KMS-11 (cell line): ENCODE data around the gene CMIP.

Source experiments
- H2AFZ ChIP-seq: fragments of 200-600 bp; sonication (generic); 2 replicates; pipeline ENCODE4 v1.6.1; 2016; ENCODE audit warnings: antibody characterized with exemption, mixed run types, low read depth
- H3K27ac ChIP-seq: fragments of 200-600 bp; sonication (generic); 2 replicates; pipeline ENCODE4 v1.6.1; 2016; ENCODE audit warnings: mild to moderate bottlenecking, mixed run types
- H3K27me3 ChIP-seq: fragments of 200-600 bp; sonication (generic); 2 replicates; pipeline ENCODE4 v1.6.1; 2017; ENCODE audit warnings: mild to moderate bottlenecking, low read depth, mixed run types, moderate library complexity; ENCODE audit not compliant: insufficient read depth
- H3K36me3 ChIP-seq: fragments of 200-600 bp; sonication (generic); 2 replicates; pipeline ENCODE4 v1.6.1; 2017; ENCODE audit warnings: mild to moderate bottlenecking, mixed run types; ENCODE audit not compliant: insufficient read depth
- H3K4me1 ChIP-seq: fragments of 200-600 bp; sonication (generic); 2 replicates; pipeline ENCODE4 v1.6.1; 2016; ENCODE audit warnings: mild to moderate bottlenecking, low read depth, mixed run types; ENCODE audit not compliant: poor library complexity, severe bottlenecking
- H3K4me2 ChIP-seq: fragments of 200-600 bp; sonication (generic); 2 replicates; pipeline ENCODE4 v1.7.0; 2016; ENCODE audit warnings: mild to moderate bottlenecking, mixed run types
- H3K4me3 ChIP-seq: fragments of 200-600 bp; sonication (generic); IDR thresholded peaks from 2 replicates; pipeline ENCODE4 v1.6.1; 2017; ENCODE audit warnings: low read depth, low read length, mixed read lengths; ENCODE audit not compliant: insufficient read depth
- H3K79me2 ChIP-seq: fragments of 200-600 bp; sonication (generic); 2 replicates; pipeline ENCODE4 v1.6.1; 2016; ENCODE audit warnings: low read depth, mixed run types; ENCODE audit not compliant: insufficient read depth
- H3K9ac ChIP-seq: fragments of 200-600 bp; sonication (generic); 2 replicates; pipeline ENCODE4 v1.6.1; 2016; ENCODE audit warnings: mild to moderate bottlenecking, mixed run types
- H4K20me1 ChIP-seq: fragments of 200-600 bp; sonication (generic); 2 replicates; pipeline ENCODE4 v1.6.1; 2016; ENCODE audit warnings: mild to moderate bottlenecking, mixed run types; ENCODE audit not compliant: insufficient read depth
- TF ChIP-seq, protein P1 (sequence below): fragments of 200-600 bp; sonication (generic); conservative IDR thresholded peaks from 2 replicates; pipeline ENCODE4 v1.6.1; 2017; ENCODE audit warnings: low read depth, mild to moderate bottlenecking, antibody characterized with exemption, low read length, moderate library complexity, mixed read lengths

CMIP gene

DNA sequence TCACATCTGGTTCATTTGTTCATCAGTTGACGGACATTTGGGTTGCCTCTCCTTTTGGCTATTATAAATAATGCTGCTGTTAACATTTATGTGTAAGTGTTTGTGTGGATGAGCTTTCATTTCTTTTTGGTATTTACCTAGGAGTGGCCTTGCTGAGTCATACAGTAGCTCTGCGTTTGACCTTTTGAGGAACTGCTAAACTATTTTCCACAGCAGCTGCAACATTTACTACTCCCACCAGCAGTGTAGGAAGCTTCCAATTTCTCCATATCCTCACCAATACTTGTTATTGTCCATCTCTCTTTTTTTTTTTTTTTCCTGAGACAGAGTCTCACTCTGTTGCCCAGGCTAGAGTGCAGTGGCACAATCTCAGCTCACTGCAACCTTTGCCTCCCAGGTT, 313.8 kb downstream of the CMIP start:
- no peak overlapping the region for H3K4me3 ChIP-seq
- TF ChIP-seq, protein P1, sequence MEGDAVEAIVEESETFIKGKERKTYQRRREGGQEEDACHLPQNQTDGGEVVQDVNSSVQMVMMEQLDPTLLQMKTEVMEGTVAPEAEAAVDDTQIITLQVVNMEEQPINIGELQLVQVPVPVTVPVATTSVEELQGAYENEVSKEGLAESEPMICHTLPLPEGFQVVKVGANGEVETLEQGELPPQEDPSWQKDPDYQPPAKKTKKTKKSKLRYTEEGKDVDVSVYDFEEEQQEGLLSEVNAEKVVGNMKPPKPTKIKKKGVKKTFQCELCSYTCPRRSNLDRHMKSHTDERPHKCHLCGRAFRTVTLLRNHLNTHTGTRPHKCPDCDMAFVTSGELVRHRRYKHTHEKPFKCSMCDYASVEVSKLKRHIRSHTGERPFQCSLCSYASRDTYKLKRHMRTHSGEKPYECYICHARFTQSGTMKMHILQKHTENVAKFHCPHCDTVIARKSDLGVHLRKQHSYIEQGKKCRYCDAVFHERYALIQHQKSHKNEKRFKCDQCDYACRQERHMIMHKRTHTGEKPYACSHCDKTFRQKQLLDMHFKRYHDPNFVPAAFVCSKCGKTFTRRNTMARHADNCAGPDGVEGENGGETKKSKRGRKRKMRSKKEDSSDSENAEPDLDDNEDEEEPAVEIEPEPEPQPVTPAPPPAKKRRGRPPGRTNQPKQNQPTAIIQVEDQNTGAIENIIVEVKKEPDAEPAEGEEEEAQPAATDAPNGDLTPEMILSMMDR: no peak
- H3K27ac ChIP-seq: no peak overlapping the region
- peaks cover 5% of the 10 kb centered on the region for H3K4me1 ChIP-seq
- H2AFZ ChIP-seq: no peak overlapping the region
- no peaks in the 10 kb centered on the region for H3K79me2 ChIP-seq
- H3K36me3 ChIP-seq: no peaks in the 10 kb centered on the region
- no peaks in the 10 kb centered on the region for H3K27me3 ChIP-seq
- no peaks in the 10 kb centered on the region for H4K20me1 ChIP-seq
- H3K9ac ChIP-seq: no peak overlapping the region
- no peak overlapping the region for H3K4me2 ChIP-seq
